ENCODE measurements around the gene PPP4R4. TPM values are rescaled to one million over a fixed set of nuclear protein-coding genes. Genes with fewer than 3 reads are reported as not detected.

Gene PPP4R4
- total RNA-seq, 1 experiment from 2014 or later: 5.5 TPM

- peak; percentile 29 for DNase-seq (ENCODE audit: low read depth, low spot score)
- CTCF ChIA-PET: interaction anchor here (0.7 to 5.9 kb wide), 6 partner anchors 11 to 207 kb away, joined by 3 to 37 read pairs (median 5); no protein-coding TSS in a partner anchor
- BruUV-seq (replicated peaks): no TSS peak
Measured at GRCh38 chr14:94143239-94143638, 30.9 kb upstream of the PPP4R4 start.

More at GRCh38 chr14:94143239-94143638, 30.9 kb upstream of the PPP4R4 start:
- H3K36me3 ChIP-seq (ENCODE audit: control insufficient read depth in 1 of 2, insufficient read depth in 2 of 2, low read length in 2 of 2): no peaks in the 10 kb centered on the region
- POLR2A ChIA-PET: no interaction called here
- peak overlapping the region; percentile 79 for H2AFZ ChIP-seq (ENCODE audit: low read depth, low read length, poor library complexity, severe bottlenecking)
- no peak for TF ChIP-seq REST (IDR thresholded peaks at IDR 0.05; ENCODE audit: low read depth)
- TF ChIP-seq EGR1 (IDR thresholded peaks at IDR 0.05; ENCODE audit: low read depth): no peak
- peak; percentile 64 for TF ChIP-seq RAD21 (IDR thresholded peaks at IDR 0.05; ENCODE audit: low read depth)
- no peak for TF ChIP-seq ZNF274 (IDR thresholded peaks at IDR 0.05; ENCODE audit: low read depth, low read length)
- TF ChIP-seq ZFX (IDR thresholded peaks at IDR 0.05): no peak
- no peak for TF ChIP-seq SIN3A (IDR thresholded peaks at IDR 0.05; ENCODE audit: low read depth)
- TF ChIP-seq SRF (IDR thresholded peaks at IDR 0.05; ENCODE audit: low read depth): no peak
- no peak for TF ChIP-seq ELF1 (IDR thresholded peaks at IDR 0.05; ENCODE audit: borderline replicate concordance, low read depth)
- TF ChIP-seq POLR2AphosphoS5 (IDR thresholded peaks at IDR 0.05; ENCODE audit: low read depth, low read length): no peak
- TF ChIP-seq CTCF (IDR thresholded peaks at IDR 0.05 in 2 of 3, conservative IDR thresholded peaks at IDR 0.05 in 1 of 3; ENCODE audit: borderline replicate concordance in 1 of 3, insufficient read depth in 1 of 3, low read depth in 2 of 3, low read length in 2 of 3): peak; percentile 44 to 76 (median 67); a peak in 5 of 6 replicates
- no peak for TF ChIP-seq CBX3 (IDR thresholded peaks at IDR 0.05; ENCODE audit: low read depth)
- no peak for TF ChIP-seq ZBTB33 (IDR thresholded peaks at IDR 0.05; ENCODE audit: extremely low read depth, insufficient replicate concordance, low read length)
- no peak for TF ChIP-seq POLR2A (IDR thresholded peaks at IDR 0.05; ENCODE audit: borderline replicate concordance, extremely low read depth, insufficient read depth, insufficient read length)
- no peak for TF ChIP-seq JUND (IDR thresholded peaks at IDR 0.05)
- no peak for TF ChIP-seq SP1 (IDR thresholded peaks at IDR 0.05; ENCODE audit: low read depth)
- no peak for TF ChIP-seq CEBPB (IDR thresholded peaks at IDR 0.05; ENCODE audit: low read depth)
- no peak for TF ChIP-seq EZH2phosphoT487 (IDR thresholded peaks at IDR 0.05; ENCODE audit: borderline replicate concordance)
- TF ChIP-seq YY1 (IDR thresholded peaks at IDR 0.05; ENCODE audit: extremely low read depth, insufficient replicate concordance, low read depth, low read length): no peak
- H3K27ac ChIP-seq (ENCODE audit: low read depth, low read length): no peak overlapping the region
- H3K27me3 ChIP-seq (ENCODE audit: insufficient read depth, low read length): no peaks in the 10 kb centered on the region
- ATAC-seq: peak; percentile 92
- H4K20me1 ChIP-seq (ENCODE audit: insufficient read depth): no peaks in the 10 kb centered on the region
- intact Hi-C loops (cut with micrococcal nuclease): no loop called here
- no peaks in the 10 kb centered on the region for H3K79me2 ChIP-seq (ENCODE audit: insufficient read depth, low read length)
- RAD21 ChIA-PET (ENCODE audit: low non-redundant PET in 1 of 2, low total read pairs in 2 of 2, uncharacterized antibody in 2 of 2, unreplicated experiment in 2 of 2): interaction anchor here (1.1 to 1.3 kb wide), 2 partner anchors 11 to 203 kb away, joined by 3 to 5 read pairs; no protein-coding TSS in a partner anchor
- no peak overlapping the region for H3K4me2 ChIP-seq (ENCODE audit: low read length)
- H3K9ac ChIP-seq (ENCODE audit: low read length): no peak overlapping the region
- H3K9me2 ChIP-seq (ENCODE audit: insufficient read depth): no peaks in the 10 kb centered on the region
- no peaks in the 10 kb centered on the region for H3K9me3 ChIP-seq (ENCODE audit: control insufficient read depth in 1 of 2, insufficient read depth in 1 of 2, low read depth in 1 of 2, low read length in 2 of 2)
- no peak overlapping the region for H3K4me3 ChIP-seq (replicated peaks in 1 of 2; ENCODE audit: low read depth in 1 of 2, low read length in 2 of 2)
- peaks cover 3 to 10% of the 10 kb centered on the region in 2 experiments; a peak in 3 of 4 replicates for H3K4me1 ChIP-seq (ENCODE audit: control insufficient read depth in 1 of 2, insufficient read depth in 2 of 2, low read length in 2 of 2)
